HepG2 (cell line): ENCODE results near the gene SMO. TPM values are rescaled to one million over a fixed set of nuclear protein-coding genes. Genes with fewer than 3 reads are reported as not detected.

Experiments used
- ATAC-seq: fragments of 200-7000 bp; cut with Tn5 transposase; 3 replicates; pipeline ENCODE4 v1.9.1; 2020; ENCODE audit warnings: mild to moderate bottlenecking, moderate library complexity
- BruUV-seq: library from RNA; stranded (reverse); fragments of 400-500 nt; replicated peaks from 2 replicates; lab custom pipeline; 2021; lab: Mats Ljungman, UMichigan
- CTCF ChIA-PET: fragments of 300-600 bp; formaldehyde crosslinking; extraction: SDS; loops from one replicate; lab custom pipeline; 2021; ENCODE audit warnings: low total read pairs, inconsistent platforms, low intra/inter-chr PET ratio; lab: Yijun Ruan, JAX
- POLR2A ChIA-PET: fragments of 350-600 bp; sonication (Branson Sonifier 250); formaldehyde crosslinking; loops from one replicate; lab custom pipeline; 2020; ENCODE audit warnings: antibody characterized with exemption, inconsistent platforms; lab: Yijun Ruan, JAX
- DNase-seq: peaks from one replicate; pipeline ENCODE4 v3.0.0-alpha.2; 2015; ENCODE audit warnings: low spot score
- FAIRE-seq: peaks from 3 replicates; lab custom pipeline; 2011; peaks lifted over from hg19 to GRCh38; lab: Jason Lieb, UNC
- H2AFZ ChIP-seq: one replicate; pipeline ENCODE4 v1.6.1; 2011; ENCODE audit warnings: low read length, inconsistent platforms
- H3K27ac ChIP-seq: fragments of 300-600 bp; 3 replicates; pipeline ENCODE4 v1.8.0; 2011; ENCODE audit warnings: mixed run types, mild to moderate bottlenecking, mixed read lengths, low read length, inconsistent platforms; ENCODE audit not compliant: insufficient read depth; ENCODE audit errors: extremely low read length
- H3K27me3 ChIP-seq, 2 experiments: fragments of 200-600 bp in 1 of 2; 2 replicates in 1 of 2; 3 replicates in 1 of 2; pipeline versions ENCODE4 v1.6.0 to v1.8.0; 2011; ENCODE audit warnings: low read length in 2 of 2, mild to moderate bottlenecking in 2 of 2, moderate library complexity in 2 of 2, inconsistent platforms in 1 of 2; ENCODE audit not compliant: insufficient read depth in 2 of 2, control insufficient read depth in 1 of 2
- H3K36me3 ChIP-seq, 2 experiments: fragments of 200-600 bp in 1 of 2; replicated peaks in 1 of 2; 2 replicates in 1 of 2; 3 replicates in 1 of 2; pipeline versions ENCODE4 v1.5.1 to v1.8.0; 2011; ENCODE audit warnings: low read length in 2 of 2, inconsistent platforms in 1 of 2; ENCODE audit not compliant: insufficient read depth in 2 of 2, control insufficient read depth in 1 of 2
- H3K4me1 ChIP-seq: 2 replicates; pipeline ENCODE4 v1.5.1; 2012; ENCODE audit warnings: low read length, inconsistent platforms; ENCODE audit not compliant: insufficient read depth
- H3K4me2 ChIP-seq: 2 replicates; pipeline ENCODE4 v1.6.0; 2011; ENCODE audit warnings: low read depth, low read length, inconsistent platforms
- H3K4me3 ChIP-seq, 3 experiments: fragments of 200-600 bp in 1 of 3; sonication (generic), shearing (Covaris generic) in 1 of 3; replicated peaks in 1 of 3; 2 replicates each; pipeline ENCODE4 v1.5.1; 2011 to 2016; ENCODE audit warnings: low read length in 3 of 3, inconsistent platforms in 2 of 3, low read depth in 2 of 3, mild to moderate bottlenecking in 2 of 3, control low read depth in 1 of 3, mixed read lengths in 1 of 3; ENCODE audit not compliant: insufficient read depth in 1 of 3
- H3K79me2 ChIP-seq: one replicate; pipeline ENCODE4 v1.6.1; 2011; ENCODE audit warnings: low read length, inconsistent platforms; ENCODE audit not compliant: insufficient read depth
- H3K9ac ChIP-seq: 2 replicates; pipeline ENCODE4 v1.6.0; 2011; ENCODE audit warnings: mild to moderate bottlenecking, low read depth, low read length, inconsistent platforms; ENCODE audit not compliant: insufficient read depth
- H3K9me3 ChIP-seq: 2 replicates; pipeline ENCODE4 v1.5.1; 2012; ENCODE audit warnings: mild to moderate bottlenecking, low read length
- H4K20me1 ChIP-seq: 2 replicates; pipeline ENCODE4 v1.6.0; 2011; ENCODE audit warnings: inconsistent platforms, mild to moderate bottlenecking, low read length, moderate library complexity; ENCODE audit not compliant: insufficient read depth
- GABPB1 ChIP-seq: IDR thresholded peaks from 2 replicates; pipeline ENCODE4 v1.6.1; 2016; ENCODE audit warnings: mild to moderate bottlenecking, missing genetic modification reagents, moderate library complexity, missing compliant biosample characterization
- IRF2 ChIP-seq: IDR thresholded peaks from 2 replicates; pipeline ENCODE4 v1.6.1; 2018; ENCODE audit warnings: missing genetic modification reagents, missing compliant biosample characterization
- KDM2A ChIP-seq: sonication (generic); formaldehyde crosslinking; IDR thresholded peaks from 2 replicates; pipeline ENCODE4 v1.4.0; 2020; ENCODE audit warnings: low read depth, missing genetic modification reagents, borderline replicate concordance
- NFE2L1 ChIP-seq: sonication (generic); formaldehyde crosslinking; IDR thresholded peaks from 2 replicates; pipeline ENCODE4 v1.4.0; 2020; ENCODE audit warnings: missing genetic modification reagents, mild to moderate bottlenecking, borderline replicate concordance
- PCBP2 ChIP-seq: fragments of 200-400 bp; formaldehyde crosslinking; optimal IDR thresholded peaks from 2 replicates; pipeline ENCODE3; 2018; ENCODE audit warnings: low read length, low read depth; ENCODE audit not compliant: poor library complexity, severe bottlenecking
- TFDP2 ChIP-seq: sonication (generic); formaldehyde crosslinking; IDR thresholded peaks from 2 replicates; pipeline ENCODE4 v1.4.0; 2020; ENCODE audit warnings: missing genetic modification reagents
- ZBTB2 ChIP-seq: sonication (generic); formaldehyde crosslinking; IDR thresholded peaks from 2 replicates; pipeline ENCODE4 v1.8.0; 2022; ENCODE audit warnings: low read depth, missing genetic modification reagents
- WGBS: methylation state at CpG from one replicate; pipeline ENCODE4 v1.1.6; 2017; ENCODE audit warnings: low lambda C conversion rate; 5-methylcytosine and 5-hydroxymethylcytosine counted together
- in situ Hi-C: cut with HindIII; loops from 2 replicates; pipeline ENCODE4 v1.10.0; 2017; ENCODE audit warnings: low pct_unique_long_range_greater_than_20kb; ENCODE audit not compliant: extremely low pct_ligation_motif_present
- intact Hi-C: fragments of 100-400 bp; cut with micrococcal nuclease; formaldehyde crosslinking; loops from one replicate; pipeline ENCODE4 v1.10.0; 2022; ENCODE audit not compliant: unreplicated experiment
- polyA plus RNA-seq, 8 experiments: library from polyadenylated mRNA; depleted of rRNA in 3 of 8; stranded (reverse) in 7 of 8; unstranded in 1 of 8; fragments of >200 nt; fragmentation: Illumina TruSeq in 4 of 8; extraction: Trizol in 4 of 8; gene quantifications; 2 replicates each; pipeline versions ENCODE4 v1.2.1 to v1.2.3, GENCODE V29; 2011 to 2016; ENCODE audit warnings: low read depth in 4 of 8, missing spikeins in 1 of 8, mixed read lengths in 1 of 8; ENCODE audit not compliant: insufficient read depth in 1 of 8
- total RNA-seq, 5 experiments: library from RNA; depleted of rRNA; stranded (reverse); fragments of >200 nt; fragmentation: Illumina TruSeq; extraction: Trizol; gene quantifications; 2 replicates each; pipeline ENCODE4 v1.2.3, GENCODE V29; 2016; ENCODE audit warnings: low read depth in 1 of 5
- TF ChIP-seq, protein P1 (sequence below), 2 experiments: IDR thresholded peaks; 2 replicates each; pipeline ENCODE4 v1.6.1; 2011 to 2012; ENCODE audit warnings: low read length in 2 of 2, borderline replicate concordance in 1 of 2, low read depth in 1 of 2, mild to moderate bottlenecking in 1 of 2, moderate library complexity in 1 of 2
- TF ChIP-seq, protein P2 (sequence below): sonication (generic); formaldehyde crosslinking; IDR thresholded peaks from 2 replicates; pipeline ENCODE4 v1.5.1; 2020; ENCODE audit warnings: missing genetic modification reagents, mild to moderate bottlenecking, borderline replicate concordance
- TF ChIP-seq, protein P3 (sequence below): sonication (generic); formaldehyde crosslinking; IDR thresholded peaks from 2 replicates; pipeline ENCODE4 v1.5.1; 2020; ENCODE audit warnings: mild to moderate bottlenecking, missing genetic modification reagents, moderate library complexity

The SMO gene
- total and polyA plus RNA-seq, 2 of the 13 experiments (the other 11 are each of a cell fraction or from before 2014, with no cell fraction given): 23.8 to 32.3 TPM

DNA sequence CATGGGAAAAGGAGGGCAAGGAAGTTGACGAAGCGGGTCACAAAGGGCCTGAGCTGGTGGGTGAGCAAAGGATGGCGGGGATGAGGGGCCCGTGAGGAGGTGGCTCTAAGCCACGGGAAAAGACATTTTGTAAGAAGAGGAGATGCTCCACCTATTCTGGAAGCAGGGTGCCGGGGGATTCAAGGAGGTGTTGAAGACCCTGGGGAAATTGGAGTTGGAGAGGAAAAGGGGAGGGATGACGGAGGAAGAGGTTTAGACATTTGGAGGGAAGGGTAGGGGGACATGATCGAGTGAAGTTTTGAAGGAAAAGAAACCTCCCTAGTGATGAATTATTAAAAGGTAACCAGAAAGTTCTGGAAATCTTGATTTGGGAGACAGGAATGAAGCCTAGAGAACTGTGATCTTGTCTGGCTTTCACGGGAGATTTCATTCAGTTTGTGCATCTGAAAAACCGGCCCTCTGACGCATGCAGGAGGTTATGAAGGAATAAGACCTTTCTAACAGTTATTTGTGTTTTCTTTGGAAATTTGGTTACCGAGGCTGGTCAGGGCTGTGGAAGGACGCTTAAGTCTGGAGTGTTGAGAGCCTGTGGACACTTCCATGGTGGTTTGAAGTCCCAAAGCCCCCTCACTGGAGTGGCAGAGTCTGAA is 1.4 kb downstream of the SMO start:
- peaks cover 63% of the 10 kb centered on the region for H3K4me1 ChIP-seq
- TF ChIP-seq IRF2 (CRISPR knock-in tag) (0 out of 2 replicates have a peak, but pooled peaks have one; percentile 6), GABPB1 (CRISPR knock-in tag) (0 out of 2 replicates have a peak, but pooled peaks have one; percentile 1), ZBTB2 (CRISPR knock-in tag) (peak; percentile 32), KDM2A (CRISPR knock-in tag) (0 out of 2 replicates have a peak, but pooled peaks have one; percentile 5), PCBP2 (peak; percentile 25), NFE2L1 (CRISPR knock-in tag) (no peak), TFDP2 (CRISPR knock-in tag) (0 out of 2 replicates have a peak, but pooled peaks have one; percentile 3)
- TF ChIP-seq, protein P1, sequence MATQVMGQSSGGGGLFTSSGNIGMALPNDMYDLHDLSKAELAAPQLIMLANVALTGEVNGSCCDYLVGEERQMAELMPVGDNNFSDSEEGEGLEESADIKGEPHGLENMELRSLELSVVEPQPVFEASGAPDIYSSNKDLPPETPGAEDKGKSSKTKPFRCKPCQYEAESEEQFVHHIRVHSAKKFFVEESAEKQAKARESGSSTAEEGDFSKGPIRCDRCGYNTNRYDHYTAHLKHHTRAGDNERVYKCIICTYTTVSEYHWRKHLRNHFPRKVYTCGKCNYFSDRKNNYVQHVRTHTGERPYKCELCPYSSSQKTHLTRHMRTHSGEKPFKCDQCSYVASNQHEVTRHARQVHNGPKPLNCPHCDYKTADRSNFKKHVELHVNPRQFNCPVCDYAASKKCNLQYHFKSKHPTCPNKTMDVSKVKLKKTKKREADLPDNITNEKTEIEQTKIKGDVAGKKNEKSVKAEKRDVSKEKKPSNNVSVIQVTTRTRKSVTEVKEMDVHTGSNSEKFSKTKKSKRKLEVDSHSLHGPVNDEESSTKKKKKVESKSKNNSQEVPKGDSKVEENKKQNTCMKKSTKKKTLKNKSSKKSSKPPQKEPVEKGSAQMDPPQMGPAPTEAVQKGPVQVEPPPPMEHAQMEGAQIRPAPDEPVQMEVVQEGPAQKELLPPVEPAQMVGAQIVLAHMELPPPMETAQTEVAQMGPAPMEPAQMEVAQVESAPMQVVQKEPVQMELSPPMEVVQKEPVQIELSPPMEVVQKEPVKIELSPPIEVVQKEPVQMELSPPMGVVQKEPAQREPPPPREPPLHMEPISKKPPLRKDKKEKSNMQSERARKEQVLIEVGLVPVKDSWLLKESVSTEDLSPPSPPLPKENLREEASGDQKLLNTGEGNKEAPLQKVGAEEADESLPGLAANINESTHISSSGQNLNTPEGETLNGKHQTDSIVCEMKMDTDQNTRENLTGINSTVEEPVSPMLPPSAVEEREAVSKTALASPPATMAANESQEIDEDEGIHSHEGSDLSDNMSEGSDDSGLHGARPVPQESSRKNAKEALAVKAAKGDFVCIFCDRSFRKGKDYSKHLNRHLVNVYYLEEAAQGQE (IDR thresholded peaks at IDR 0.05; ENCODE audit: borderline replicate concordance in 1 of 2, low read depth in 1 of 2, low read length in 2 of 2): no peak
- TF ChIP-seq, protein P2, sequence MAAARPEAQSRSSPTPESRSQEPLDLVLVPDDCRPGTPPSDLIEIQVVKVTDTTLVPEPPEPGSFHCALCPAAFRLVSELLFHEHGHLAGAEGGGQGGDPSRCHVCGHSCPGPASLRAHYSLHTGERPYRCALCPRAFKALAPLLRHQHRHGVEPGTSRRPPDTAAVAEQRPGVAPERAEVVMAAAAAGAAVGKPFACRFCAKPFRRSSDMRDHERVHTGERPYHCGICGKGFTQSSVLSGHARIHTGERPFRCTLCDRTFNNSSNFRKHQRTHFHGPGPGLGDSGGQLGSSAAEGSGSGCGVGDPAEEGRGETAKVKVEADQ: 0 out of 2 replicates have a peak, but pooled peaks have one; percentile 2
- TF ChIP-seq, protein P3, sequence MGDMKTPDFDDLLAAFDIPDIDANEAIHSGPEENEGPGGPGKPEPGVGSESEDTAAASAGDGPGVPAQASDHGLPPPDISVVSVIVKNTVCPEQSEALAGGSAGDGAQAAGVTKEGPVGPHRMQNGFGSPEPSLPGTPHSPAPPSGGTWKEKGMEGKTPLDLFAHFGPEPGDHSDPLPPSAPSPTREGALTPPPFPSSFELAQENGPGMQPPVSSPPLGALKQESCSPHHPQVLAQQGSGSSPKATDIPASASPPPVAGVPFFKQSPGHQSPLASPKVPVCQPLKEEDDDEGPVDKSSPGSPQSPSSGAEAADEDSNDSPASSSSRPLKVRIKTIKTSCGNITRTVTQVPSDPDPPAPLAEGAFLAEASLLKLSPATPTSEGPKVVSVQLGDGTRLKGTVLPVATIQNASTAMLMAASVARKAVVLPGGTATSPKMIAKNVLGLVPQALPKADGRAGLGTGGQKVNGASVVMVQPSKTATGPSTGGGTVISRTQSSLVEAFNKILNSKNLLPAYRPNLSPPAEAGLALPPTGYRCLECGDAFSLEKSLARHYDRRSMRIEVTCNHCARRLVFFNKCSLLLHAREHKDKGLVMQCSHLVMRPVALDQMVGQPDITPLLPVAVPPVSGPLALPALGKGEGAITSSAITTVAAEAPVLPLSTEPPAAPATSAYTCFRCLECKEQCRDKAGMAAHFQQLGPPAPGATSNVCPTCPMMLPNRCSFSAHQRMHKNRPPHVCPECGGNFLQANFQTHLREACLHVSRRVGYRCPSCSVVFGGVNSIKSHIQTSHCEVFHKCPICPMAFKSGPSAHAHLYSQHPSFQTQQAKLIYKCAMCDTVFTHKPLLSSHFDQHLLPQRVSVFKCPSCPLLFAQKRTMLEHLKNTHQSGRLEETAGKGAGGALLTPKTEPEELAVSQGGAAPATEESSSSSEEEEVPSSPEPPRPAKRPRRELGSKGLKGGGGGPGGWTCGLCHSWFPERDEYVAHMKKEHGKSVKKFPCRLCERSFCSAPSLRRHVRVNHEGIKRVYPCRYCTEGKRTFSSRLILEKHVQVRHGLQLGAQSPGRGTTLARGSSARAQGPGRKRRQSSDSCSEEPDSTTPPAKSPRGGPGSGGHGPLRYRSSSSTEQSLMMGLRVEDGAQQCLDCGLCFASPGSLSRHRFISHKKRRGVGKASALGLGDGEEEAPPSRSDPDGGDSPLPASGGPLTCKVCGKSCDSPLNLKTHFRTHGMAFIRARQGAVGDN: 0 out of 2 replicates have a peak, but pooled peaks have one; percentile 25

More for the DNA sequence above, 1.4 kb downstream of the SMO start:
- Histone ChIP-seq H3K27ac (no peak overlapping the region), H3K79me2 (peaks cover 45% of the 10 kb centered on the region), H4K20me1 (peaks cover 4% of the 10 kb centered on the region), H2AFZ (no peak overlapping the region), H3K4me2 (peak overlapping the region; percentile 89), H3K27me3 (no peaks in the 10 kb centered on the region; a peak in 1 of 5 replicates), H3K9me3 (no peaks in the 10 kb centered on the region), H3K36me3 (peaks cover 3 to 5% of the 10 kb centered on the region in 2 experiments; a peak in 3 of 5 replicates), H3K4me3 (peak overlapping the region; percentile 84 to 90 (median 85)), H3K9ac (peak overlapping the region; percentile 78)
- in situ Hi-C loops: no loop called here
- FAIRE-seq: no peak
- ChIA-PET POLR2A (interaction anchor here (0.8 to 1.4 kb wide), 2 partner anchors 10 to 26 kb away, joined by 3 read pairs; no protein-coding TSS in a partner anchor), CTCF (no interaction called here)
- WGBS: 10% methylated on average over 11 of the region's 13 CpGs
- ATAC-seq: no peak
- BruUV-seq: no TSS peak
- DNase-seq: no peak
- intact Hi-C loops: no loop called here
